ENCODE results near the gene CAMK4.

Gene CAMK4

GRCh38 chr5:111495159-111495558 is 271.0 kb downstream of the CAMK4 start:
- Mint-ChIP-seq H3K4me1 (peaks cover 5% of the 10 kb centered on the region), H3K36me3 (ENCODE audit: low read depth) (peaks cover 43% of the 10 kb centered on the region), H3K27ac (no peak overlapping the region), H3K4me3 (no peak overlapping the region), H3K9me3 (no peaks in the 10 kb centered on the region), H3K27me3 (ENCODE audit: low read depth, poor library complexity) (no peaks in the 10 kb centered on the region)
- TF ChIP-seq, protein P1, sequence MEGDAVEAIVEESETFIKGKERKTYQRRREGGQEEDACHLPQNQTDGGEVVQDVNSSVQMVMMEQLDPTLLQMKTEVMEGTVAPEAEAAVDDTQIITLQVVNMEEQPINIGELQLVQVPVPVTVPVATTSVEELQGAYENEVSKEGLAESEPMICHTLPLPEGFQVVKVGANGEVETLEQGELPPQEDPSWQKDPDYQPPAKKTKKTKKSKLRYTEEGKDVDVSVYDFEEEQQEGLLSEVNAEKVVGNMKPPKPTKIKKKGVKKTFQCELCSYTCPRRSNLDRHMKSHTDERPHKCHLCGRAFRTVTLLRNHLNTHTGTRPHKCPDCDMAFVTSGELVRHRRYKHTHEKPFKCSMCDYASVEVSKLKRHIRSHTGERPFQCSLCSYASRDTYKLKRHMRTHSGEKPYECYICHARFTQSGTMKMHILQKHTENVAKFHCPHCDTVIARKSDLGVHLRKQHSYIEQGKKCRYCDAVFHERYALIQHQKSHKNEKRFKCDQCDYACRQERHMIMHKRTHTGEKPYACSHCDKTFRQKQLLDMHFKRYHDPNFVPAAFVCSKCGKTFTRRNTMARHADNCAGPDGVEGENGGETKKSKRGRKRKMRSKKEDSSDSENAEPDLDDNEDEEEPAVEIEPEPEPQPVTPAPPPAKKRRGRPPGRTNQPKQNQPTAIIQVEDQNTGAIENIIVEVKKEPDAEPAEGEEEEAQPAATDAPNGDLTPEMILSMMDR (IDR thresholded peaks at IDR 0.05), result no peak
- DNase-seq, result no peak

DNA sequence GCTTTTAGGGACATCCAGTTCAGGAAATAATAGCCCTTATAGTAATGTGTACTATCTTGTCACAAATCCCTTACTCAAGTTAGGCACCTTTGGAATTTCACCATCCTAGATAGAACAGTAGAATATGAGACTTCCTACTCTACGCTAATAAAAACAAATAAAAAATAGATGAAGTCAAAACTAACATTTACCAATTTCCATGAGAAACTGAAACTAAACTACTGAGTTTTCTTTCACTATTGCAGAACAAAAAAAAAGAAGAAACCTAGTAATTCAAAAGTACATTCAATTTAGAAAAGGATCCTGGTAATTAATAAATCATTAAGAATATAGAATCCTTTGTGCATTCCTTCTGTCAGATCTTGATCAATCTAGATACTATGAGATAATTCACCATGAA is 274.2 kb downstream of the CAMK4 start:
- Mint-ChIP-seq H3K4me3 (no peak overlapping the region), H3K27me3 (ENCODE audit: low read depth, poor library complexity) (no peaks in the 10 kb centered on the region), H3K9me3 (no peaks in the 10 kb centered on the region), H3K4me1 (peaks cover 5% of the 10 kb centered on the region), H3K27ac (no peak overlapping the region), H3K36me3 (ENCODE audit: low read depth) (peaks cover 52% of the 10 kb centered on the region)
- TF ChIP-seq, protein P1 (IDR thresholded peaks at IDR 0.05), result no peak
- no peak for DNase-seq

GRCh38 chr5:111502956-111503355 is 278.8 kb downstream of the CAMK4 start:
- Mint-ChIP-seq H3K9me3 (no peaks in the 10 kb centered on the region), H3K4me3 (no peak overlapping the region), H3K27me3 (ENCODE audit: low read depth, poor library complexity) (no peaks in the 10 kb centered on the region), H3K36me3 (ENCODE audit: low read depth) (peaks cover 57% of the 10 kb centered on the region), H3K27ac (no peak overlapping the region), H3K4me1 (no peaks in the 10 kb centered on the region)
- no peak for DNase-seq
- TF ChIP-seq, protein P1 (IDR thresholded peaks at IDR 0.05), result no peak

GRCh38 chr5:111505096-111505495 is 280.9 kb downstream of the CAMK4 start:
- no peak for DNase-seq
- Mint-ChIP-seq H3K27ac (no peak overlapping the region), H3K4me1 (peaks cover 9% of the 10 kb centered on the region), H3K4me3 (no peak overlapping the region), H3K36me3 (ENCODE audit: low read depth) (peaks cover 45% of the 10 kb centered on the region), H3K9me3 (no peaks in the 10 kb centered on the region), H3K27me3 (ENCODE audit: low read depth, poor library complexity) (no peaks in the 10 kb centered on the region)
- TF ChIP-seq, protein P1 (IDR thresholded peaks at IDR 0.05), result no peak

GRCh38 chr5:111507276-111507675 is 283.1 kb downstream of the CAMK4 start:
- peaks cover 37% of the 10 kb centered on the region for H3K36me3 Mint-ChIP-seq (ENCODE audit: low read depth)
- no peak overlapping the region for H3K4me3 Mint-ChIP-seq
- DNase-seq, result no peak
- TF ChIP-seq, protein P1 (IDR thresholded peaks at IDR 0.05), result no peak
- peaks cover 26% of the 10 kb centered on the region for H3K4me1 Mint-ChIP-seq
- no peaks in the 10 kb centered on the region for H3K27me3 Mint-ChIP-seq (ENCODE audit: low read depth, poor library complexity)
- no peak overlapping the region for H3K27ac Mint-ChIP-seq
- no peaks in the 10 kb centered on the region for H3K9me3 Mint-ChIP-seq

DNA sequence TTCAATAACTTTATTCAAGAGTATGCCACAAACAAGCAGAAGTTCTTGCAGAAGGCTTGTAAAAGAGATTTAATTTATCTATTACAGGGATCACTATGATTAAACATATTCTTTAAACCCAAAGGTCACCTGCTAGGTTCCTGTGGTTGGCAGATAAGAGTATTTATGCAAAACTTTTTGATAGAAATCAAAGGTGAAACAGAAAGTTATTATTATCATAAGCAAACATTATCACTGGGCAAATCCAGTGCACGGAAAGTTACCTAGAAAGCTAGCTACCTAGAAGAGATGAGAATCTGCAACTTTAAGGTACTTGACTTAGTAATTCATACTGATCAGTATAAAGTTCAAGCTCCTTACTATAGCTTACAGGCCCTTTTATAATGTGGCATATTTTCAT is 284.9 kb downstream of the CAMK4 start:
- TF ChIP-seq, protein P1 (IDR thresholded peaks at IDR 0.05), result no peak
- DNase-seq, result no peak
- no peak overlapping the region for H3K27ac Mint-ChIP-seq
- no peak overlapping the region for H3K4me3 Mint-ChIP-seq
- H3K36me3 Mint-ChIP-seq (ENCODE audit: low read depth), result peaks cover 30% of the 10 kb centered on the region
- H3K9me3 Mint-ChIP-seq, result no peaks in the 10 kb centered on the region
- no peaks in the 10 kb centered on the region for H3K27me3 Mint-ChIP-seq (ENCODE audit: low read depth, poor library complexity)
- H3K4me1 Mint-ChIP-seq, result peaks cover 41% of the 10 kb centered on the region
